GM20000 (cell line): Measurements from ENCODE around the gene MVB12B.

Experiments
- DNase-seq: peaks from one replicate; pipeline ENCODE4 v3.0.0; 2012; ENCODE audit warnings: low spot score
- CTCF ChIP-seq: IDR thresholded peaks from 2 replicates; pipeline ENCODE4 v1.5.1; 2012; ENCODE audit warnings: mild to moderate bottlenecking, control low read depth; ENCODE audit errors: extremely low read depth, missing control alignments

The MVB12B gene

GRCh38 chr9:126334721-126335621 lies 8.3 kb downstream of the MVB12B start:
- no peak for DNase-seq
- TF ChIP-seq CTCF: no peak

GRCh38 chr9:126335837-126336735 lies 9.5 kb downstream of the MVB12B start:
- DNase-seq: no peak
- TF ChIP-seq CTCF: no peak

- DNase-seq: no peak
Measured at GRCh38 chr9:126336736-126337325, 10.2 kb downstream of the MVB12B start.

GRCh38 chr9:126337729-126338372 lies 11.2 kb downstream of the MVB12B start:
- TF ChIP-seq CTCF: no peak
- no peak for DNase-seq

More at GRCh38 chr9:126336736-126337325, 10.2 kb downstream of the MVB12B start:
- no peak for TF ChIP-seq CTCF

- no peak for TF ChIP-seq CTCF
- no peak for DNase-seq
Measured at GRCh38 chr9:126338945-126339344, 12.3 kb downstream of the MVB12B start.

- no peak for DNase-seq
- TF ChIP-seq CTCF: no peak
Measured at GRCh38 chr9:126341426-126341825, 14.8 kb downstream of the MVB12B start.
